ENCODE results near the gene MAP4K5. TPM values are rescaled to one million over a fixed set of nuclear protein-coding genes. Genes with fewer than 3 reads are reported as not detected.

MAP4K5 gene
- total RNA-seq (100 to 1,000 TPM in 1 of 2 donors, 10 to 100 TPM in 1; 40.9 to 105 TPM), polyA plus RNA-seq (10 to 100 TPM; 12.4 to 19.5 TPM)
- long read RNA-seq, donor 1, partial matches to known transcripts = 11 of 16 reads
- long read RNA-seq, donor 1, other reads (novel, unspliced or antisense) = 5 of 16 reads
- long read RNA-seq, donor 2 = 0 reads
- long read RNA-seq, donor 3 = 0 reads
- long read RNA-seq, donor 4 = 0 reads
- long read RNA-seq, donor 5, partial matches to known transcripts = 9 of 9 reads
- long read RNA-seq, donor 5, other reads (novel, unspliced or antisense) = 0 of 9 reads

DNA sequence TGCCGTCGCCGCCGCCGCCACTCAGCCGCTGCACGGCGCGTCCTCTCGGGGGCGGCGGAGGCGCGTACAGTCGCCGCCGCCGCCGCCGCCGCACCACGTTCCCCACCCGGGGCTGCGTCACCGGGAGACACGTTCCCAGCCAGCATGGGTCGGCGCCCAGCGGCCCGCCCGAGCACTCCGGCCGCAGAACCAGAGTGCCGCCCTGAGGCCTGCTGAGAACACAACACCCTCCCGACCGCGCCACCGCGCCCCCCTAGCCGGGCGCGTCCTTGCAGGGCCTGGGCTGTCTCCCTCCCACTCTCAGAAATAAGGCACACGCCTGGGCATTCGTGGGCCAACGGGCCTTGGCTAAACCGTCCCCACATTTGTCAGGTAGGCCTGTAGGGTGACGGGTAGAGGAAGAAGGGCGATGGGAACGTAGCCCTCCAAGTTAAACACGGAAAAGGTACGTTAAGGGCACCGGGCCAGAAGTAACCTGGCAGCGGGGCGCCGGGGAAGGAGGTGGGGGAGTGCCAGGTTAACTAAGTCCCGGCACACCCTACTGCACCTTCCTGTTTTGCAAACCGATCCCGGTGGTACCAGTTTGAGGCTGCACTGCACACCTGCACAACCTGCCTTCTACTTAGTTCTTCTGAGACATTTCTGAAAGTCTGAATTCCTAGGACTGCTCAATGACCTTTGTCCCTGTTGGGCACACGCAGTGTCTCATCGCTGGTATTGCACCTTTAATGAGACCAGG is at the start of gene MAP4K5:
Gene MAP4K5 (minus strand): TSS at position 68 of the 739 bp plus-strand sequence. CDS start 520 bp downstream, outside the sequence.
- 0% methylated on average over 58 to 60 of the region's 60 CpGs for WGBS, 2 donors
- H3K27me3 ChIP-seq (ENCODE audit: control insufficient read depth in 3 of 3, insufficient read depth in 3 of 3, low read length in 2 of 3) = peaks cover 0 to 3% (median 0%) of the 10 kb centered on the region in 3 donors
- peak within 1 kb of the TSS; percentile 92 to 94 for H3K9ac ChIP-seq (ENCODE audit: insufficient read depth in 1 of 2, low read length in 2 of 2)
- DNase-seq (peak; percentile 92 to 96 (median 95)), ATAC-seq (ENCODE audit: insufficient read depth, low FRiP score) (peak; percentile 96)
- H3K4me3 ChIP-seq = peak within 1 kb of the TSS; percentile 97
- H3K27ac ChIP-seq (ENCODE audit: low read depth in 1 of 2, low read length in 1 of 2) = peak within 1 kb of the TSS; percentile 94 to 98
- no peaks in the 10 kb centered on the region for H3K9me3 ChIP-seq (ENCODE audit: control insufficient read depth in 4 of 4, insufficient read depth in 3 of 4, low read length in 3 of 4)
- peaks cover 0 to 30% (median 9%) of the 10 kb centered on the region in 5 donors for H3K4me1 ChIP-seq (ENCODE audit: control insufficient read depth in 5 of 5, insufficient read depth in 5 of 5, low read length in 5 of 5)
- TF ChIP-seq, protein P1, sequence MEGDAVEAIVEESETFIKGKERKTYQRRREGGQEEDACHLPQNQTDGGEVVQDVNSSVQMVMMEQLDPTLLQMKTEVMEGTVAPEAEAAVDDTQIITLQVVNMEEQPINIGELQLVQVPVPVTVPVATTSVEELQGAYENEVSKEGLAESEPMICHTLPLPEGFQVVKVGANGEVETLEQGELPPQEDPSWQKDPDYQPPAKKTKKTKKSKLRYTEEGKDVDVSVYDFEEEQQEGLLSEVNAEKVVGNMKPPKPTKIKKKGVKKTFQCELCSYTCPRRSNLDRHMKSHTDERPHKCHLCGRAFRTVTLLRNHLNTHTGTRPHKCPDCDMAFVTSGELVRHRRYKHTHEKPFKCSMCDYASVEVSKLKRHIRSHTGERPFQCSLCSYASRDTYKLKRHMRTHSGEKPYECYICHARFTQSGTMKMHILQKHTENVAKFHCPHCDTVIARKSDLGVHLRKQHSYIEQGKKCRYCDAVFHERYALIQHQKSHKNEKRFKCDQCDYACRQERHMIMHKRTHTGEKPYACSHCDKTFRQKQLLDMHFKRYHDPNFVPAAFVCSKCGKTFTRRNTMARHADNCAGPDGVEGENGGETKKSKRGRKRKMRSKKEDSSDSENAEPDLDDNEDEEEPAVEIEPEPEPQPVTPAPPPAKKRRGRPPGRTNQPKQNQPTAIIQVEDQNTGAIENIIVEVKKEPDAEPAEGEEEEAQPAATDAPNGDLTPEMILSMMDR (IDR thresholded peaks at IDR 0.05; ENCODE audit: control extremely low read depth, extremely low read depth) = peak; percentile 87
- peaks cover 0 to 3% (median 1%) of the 10 kb centered on the region in 4 donors for H3K36me3 ChIP-seq (ENCODE audit: control insufficient read depth in 4 of 4, insufficient read depth in 4 of 4, low read length in 4 of 4)

DNA sequence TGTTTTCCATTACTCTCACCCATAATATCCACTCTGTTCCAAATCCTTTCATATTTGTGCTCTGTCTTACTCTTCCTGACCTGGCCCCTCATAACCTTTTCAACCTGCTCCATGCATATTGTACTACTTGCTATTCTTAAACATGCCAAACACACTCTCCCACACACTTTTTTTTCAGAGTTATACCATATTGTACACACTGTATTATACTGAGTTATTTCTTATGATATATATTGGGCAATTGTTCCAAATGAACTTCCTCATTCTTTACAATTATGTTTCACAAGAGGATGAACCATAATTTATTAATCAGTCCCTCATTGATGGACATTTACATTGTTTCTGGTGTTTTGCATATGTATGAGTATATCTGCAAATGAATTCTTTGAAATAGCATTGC is 46.1 kb upstream of the MAP4K5 start:
- DNase-seq (no peak), ATAC-seq (ENCODE audit: insufficient read depth, low FRiP score) (no peak)
- Histone ChIP-seq H3K27ac (ENCODE audit: low read depth in 1 of 2, low read length in 1 of 2) (no peak overlapping the region), H3K4me1 (ENCODE audit: control insufficient read depth in 5 of 5, insufficient read depth in 5 of 5, low read length in 5 of 5) (no peaks in the 10 kb centered on the region), H3K27me3 (ENCODE audit: control insufficient read depth in 3 of 3, insufficient read depth in 3 of 3, low read length in 2 of 3) (no peaks in the 10 kb centered on the region), H3K4me3 (no peak overlapping the region), H3K9ac (ENCODE audit: insufficient read depth in 1 of 2, low read length in 2 of 2) (no peak overlapping the region), H3K9me3 (ENCODE audit: control insufficient read depth in 4 of 4, insufficient read depth in 3 of 4, low read length in 3 of 4) (no peaks in the 10 kb centered on the region), H3K36me3 (ENCODE audit: control insufficient read depth in 4 of 4, insufficient read depth in 4 of 4, low read length in 4 of 4) (no peaks in the 10 kb centered on the region)
- TF ChIP-seq, protein P1 (IDR thresholded peaks at IDR 0.05; ENCODE audit: control extremely low read depth, extremely low read depth) = no peak

DNA sequence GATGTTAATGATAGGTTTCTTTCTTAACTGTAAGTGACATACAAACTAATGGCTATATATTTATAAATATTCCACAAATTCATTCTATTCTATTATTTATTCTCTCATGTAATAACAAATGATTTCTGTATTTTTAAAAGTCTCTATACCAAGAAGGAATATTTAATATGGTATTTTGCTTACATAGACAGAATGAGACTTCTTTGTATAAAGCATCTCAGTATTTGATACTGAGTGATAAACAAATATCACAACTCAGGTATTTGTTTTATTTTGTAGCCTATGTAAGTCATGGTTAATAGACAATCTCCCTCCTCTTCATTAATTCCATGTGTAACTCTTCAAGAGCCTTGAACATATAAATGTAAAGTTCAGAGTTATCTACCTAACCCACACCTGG is 45.6 kb upstream of the MAP4K5 start:
- ATAC-seq (ENCODE audit: insufficient read depth, low FRiP score) = no peak
- Histone ChIP-seq H3K4me1 (ENCODE audit: control insufficient read depth in 5 of 5, insufficient read depth in 5 of 5, low read length in 5 of 5) (no peaks in the 10 kb centered on the region), H3K27ac (ENCODE audit: low read depth in 1 of 2, low read length in 1 of 2) (no peak overlapping the region), H3K9me3 (ENCODE audit: control insufficient read depth in 4 of 4, insufficient read depth in 3 of 4, low read length in 3 of 4) (no peaks in the 10 kb centered on the region), H3K36me3 (ENCODE audit: control insufficient read depth in 4 of 4, insufficient read depth in 4 of 4, low read length in 4 of 4) (no peaks in the 10 kb centered on the region), H3K9ac (ENCODE audit: insufficient read depth in 1 of 2, low read length in 2 of 2) (no peak overlapping the region), H3K4me3 (no peak overlapping the region), H3K27me3 (ENCODE audit: control insufficient read depth in 3 of 3, insufficient read depth in 3 of 3, low read length in 2 of 3) (no peaks in the 10 kb centered on the region)
- DNase-seq = no peak
- TF ChIP-seq, protein P1 (IDR thresholded peaks at IDR 0.05; ENCODE audit: control extremely low read depth, extremely low read depth) = no peak

Data from lung (tissue), 16 donors.